Erythroblast (primary cell): ENCODE results near the gene ABCF2.

Experiments
- GATA1 ChIP-seq: IDR thresholded peaks from 2 replicates; pipeline ENCODE4 v1.6.1; 2011; ENCODE audit warnings: low read depth, mild to moderate bottlenecking, control low read depth, low read length, moderate library complexity
- POLR2A ChIP-seq: IDR thresholded peaks from 2 replicates; pipeline ENCODE4 v1.6.1; 2011; ENCODE audit warnings: mild to moderate bottlenecking, low read length

DNA sequence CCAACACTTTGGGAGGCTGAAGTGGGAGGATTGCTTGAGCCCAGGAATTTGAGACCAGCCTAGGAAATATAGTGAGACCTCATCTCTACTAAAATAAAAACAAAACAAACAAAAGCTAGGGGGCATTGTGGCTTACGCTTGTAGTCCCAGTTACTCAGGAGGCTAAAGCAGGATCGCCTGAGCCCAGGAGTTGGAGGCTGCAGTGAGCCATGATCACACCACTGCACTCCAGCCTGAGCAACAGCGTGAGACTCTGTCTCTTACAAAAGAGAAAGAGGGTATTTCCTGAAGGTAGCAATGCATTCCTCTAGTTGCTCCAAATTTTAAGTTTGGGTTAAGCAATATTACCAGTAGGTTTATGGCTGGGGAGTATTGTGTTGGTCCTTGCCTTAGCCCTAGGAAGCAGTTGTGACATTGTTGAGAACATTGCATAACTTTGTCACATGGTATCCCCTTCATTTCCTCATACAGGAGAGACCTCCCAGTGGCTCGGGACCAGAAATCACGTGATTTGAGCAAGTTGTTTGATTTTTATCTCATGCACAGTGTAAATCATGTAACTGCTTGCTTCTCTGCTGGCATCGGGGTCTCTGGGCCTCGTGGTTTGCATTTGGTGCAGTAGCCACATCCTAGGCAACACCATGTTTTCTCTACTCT is 44.8 kb upstream of the ABCF2 start:
- TF ChIP-seq POLR2A, result no peak
- no peak for TF ChIP-seq GATA1
